Measurements from ENCODE around the gene MTERF4.

Gene MTERF4

GRCh38 chr2:241139531-241140444 lies 37.7 kb upstream of the MTERF4 start:
- FAIRE-seq (no peak), DNase-seq (ENCODE audit: insufficient read length, low spot score) (no peak)
- TF ChIP-seq POLR2A (IDR thresholded peaks at IDR 0.05; ENCODE audit: low read depth, low read length): no peak

- DNase-seq (ENCODE audit: insufficient read length, low spot score) (no peak), FAIRE-seq (no peak)
- TF ChIP-seq POLR2A (IDR thresholded peaks at IDR 0.05; ENCODE audit: low read depth, low read length): no peak
Observed at GRCh38 chr2:241138471-241138870, 36.4 kb upstream of the MTERF4 start.

- TF ChIP-seq POLR2A (IDR thresholded peaks at IDR 0.05; ENCODE audit: low read depth, low read length): no peak
- DNase-seq (ENCODE audit: insufficient read length, low spot score) (no peak), FAIRE-seq (no peak)
Observed at GRCh38 chr2:241137276-241138190, 35.4 kb upstream of the MTERF4 start.

- DNase-seq (ENCODE audit: insufficient read length, low spot score) (no peak), FAIRE-seq (no peak)
- TF ChIP-seq POLR2A (IDR thresholded peaks at IDR 0.05; ENCODE audit: low read depth, low read length): no peak
Observed at GRCh38 chr2:241136661-241137260, 34.7 kb upstream of the MTERF4 start.

GRCh38 chr2:241136191-241136590 lies 34.1 kb upstream of the MTERF4 start:
- TF ChIP-seq POLR2A (IDR thresholded peaks at IDR 0.05; ENCODE audit: low read depth, low read length): no peak
- FAIRE-seq (no peak), DNase-seq (ENCODE audit: insufficient read length, low spot score) (no peak)

GRCh38 chr2:241135737-241136136 lies 33.6 kb upstream of the MTERF4 start:
- TF ChIP-seq POLR2A (IDR thresholded peaks at IDR 0.05; ENCODE audit: low read depth, low read length): no peak
- no peak for FAIRE-seq
- DNase-seq (ENCODE audit: insufficient read length, low spot score): no peak

- TF ChIP-seq POLR2A (IDR thresholded peaks at IDR 0.05; ENCODE audit: low read depth, low read length): no peak
- FAIRE-seq: no peak
- DNase-seq (ENCODE audit: insufficient read length, low spot score): no peak
Observed at GRCh38 chr2:241134711-241135110, 32.6 kb upstream of the MTERF4 start.

- TF ChIP-seq POLR2A (IDR thresholded peaks at IDR 0.05; ENCODE audit: low read depth, low read length): no peak
- FAIRE-seq: no peak
- DNase-seq (ENCODE audit: insufficient read length, low spot score): no peak
Observed at GRCh38 chr2:241133436-241133820, 31.3 kb upstream of the MTERF4 start.

- TF ChIP-seq POLR2A (IDR thresholded peaks at IDR 0.05; ENCODE audit: low read depth, low read length): no peak
- FAIRE-seq (no peak), DNase-seq (ENCODE audit: insufficient read length, low spot score) (no peak)
Observed at GRCh38 chr2:241132538-241133435, 30.7 kb upstream of the MTERF4 start.

- TF ChIP-seq POLR2A (IDR thresholded peaks at IDR 0.05; ENCODE audit: low read depth, low read length): no peak
- no peak for FAIRE-seq
Observed at GRCh38 chr2:241131531-241131930, 29.4 kb upstream of the MTERF4 start.

GRCh38 chr2:241130316-241130715 lies 28.2 kb upstream of the MTERF4 start:
- TF ChIP-seq POLR2A (IDR thresholded peaks at IDR 0.05; ENCODE audit: low read depth, low read length): no peak
- no peak for DNase-seq (ENCODE audit: insufficient read length, low spot score)

More at GRCh38 chr2:241131531-241131930, 29.4 kb upstream of the MTERF4 start:
- DNase-seq (ENCODE audit: insufficient read length, low spot score): no peak

GRCh38 chr2:241129086-241129871 lies 27.2 kb upstream of the MTERF4 start:
- no peak for TF ChIP-seq POLR2A (IDR thresholded peaks at IDR 0.05; ENCODE audit: low read depth, low read length)
- DNase-seq (ENCODE audit: insufficient read length, low spot score) (no peak), FAIRE-seq (no peak)

More at GRCh38 chr2:241130316-241130715, 28.2 kb upstream of the MTERF4 start:
- no peak for FAIRE-seq

Measured in H54 (cell line).